Neural progenitor cell (in vitro differentiated cells): ENCODE results near the gene TEF. TPM values are rescaled to one million over a fixed set of nuclear protein-coding genes. Genes with fewer than 3 reads are reported as not detected.

Experiments used
- DNase-seq: peaks from one replicate; pipeline ENCODE4 v3.0.0-alpha.2; 2016; ENCODE audit warnings: low spot score
- H2AFZ ChIP-seq: fragments of 200-600 bp; sonication (generic); replicated peaks from 2 replicates; pipeline ENCODE4 v1.6.1; 2016; ENCODE audit warnings: antibody characterized with exemption
- H3F3A ChIP-seq: fragments of 200-600 bp; sonication (generic); 2 replicates; pipeline ENCODE4 v1.6.1; 2016; ENCODE audit warnings: antibody characterized with exemption, low read depth
- H3K27ac ChIP-seq: fragments of 200-600 bp; sonication (generic); 2 replicates; pipeline ENCODE4 v1.5.1; 2016; ENCODE audit warnings: mild to moderate bottlenecking
- H3K27me3 ChIP-seq: fragments of 200-600 bp; sonication (generic); 2 replicates; pipeline ENCODE4 v1.6.1; 2016; ENCODE audit warnings: mild to moderate bottlenecking, moderate library complexity
- H3K36me3 ChIP-seq: fragments of 200-600 bp; sonication (generic); 2 replicates; pipeline ENCODE4 v1.5.1; 2016
- H3K4me1 ChIP-seq: fragments of 200-600 bp; sonication (generic); 2 replicates; pipeline ENCODE4 v1.6.1; 2016; ENCODE audit warnings: mixed run types
- H3K4me2 ChIP-seq: fragments of 200-600 bp; sonication (generic); 2 replicates; pipeline ENCODE4 v1.6.1; 2016
- H3K4me3 ChIP-seq: fragments of 200-600 bp; sonication (generic); 2 replicates; pipeline ENCODE4 v1.5.1; 2016
- H3K79me2 ChIP-seq: fragments of 200-600 bp; sonication (generic); 2 replicates; pipeline ENCODE4 v1.6.1; 2016; ENCODE audit warnings: low read depth
- H3K9ac ChIP-seq: fragments of 200-600 bp; sonication (generic); 2 replicates; pipeline ENCODE4 v1.6.1; 2016
- H3K9me3 ChIP-seq: fragments of 200-600 bp; sonication (generic); 2 replicates; pipeline ENCODE4 v1.5.1; 2016; ENCODE audit warnings: low read depth
- H4K20me1 ChIP-seq: fragments of 200-600 bp; sonication (generic); 2 replicates; pipeline ENCODE4 v1.6.1; 2016; ENCODE audit warnings: low read depth
- H3K27ac Mint-ChIP-seq: 3 replicates; pipeline ENCODE4 v1.8.0; 2021; ENCODE audit warnings: mixed read lengths
- H3K27me3 Mint-ChIP-seq: 2 replicates; pipeline ENCODE4 v1.8.0; 2022; ENCODE audit warnings: low read depth, mild to moderate bottlenecking, inconsistent platforms, moderate library complexity, mixed read lengths; ENCODE audit not compliant: insufficient read depth
- H3K36me3 Mint-ChIP-seq: 3 replicates; pipeline ENCODE4 v1.8.0; 2021; ENCODE audit warnings: mixed read lengths
- H3K4me1 Mint-ChIP-seq: 3 replicates; pipeline ENCODE4 v1.8.0; 2021; ENCODE audit warnings: mixed read lengths
- H3K4me3 Mint-ChIP-seq: 3 replicates; pipeline ENCODE4 v1.8.0; 2021; ENCODE audit warnings: mild to moderate bottlenecking, moderate library complexity, mixed read lengths
- H3K9me3 Mint-ChIP-seq: 3 replicates; pipeline ENCODE4 v1.8.0; 2020; ENCODE audit warnings: mixed read lengths
- EZH2 ChIP-seq: fragments of 200-600 bp; sonication (generic); IDR thresholded peaks from 2 replicates; pipeline ENCODE4 v1.6.1; 2017; ENCODE audit warnings: antibody characterized with exemption, mild to moderate bottlenecking, moderate library complexity
- EZH2phosphoT487 ChIP-seq: fragments of 200-600 bp; sonication (generic); IDR thresholded peaks from 2 replicates; pipeline ENCODE4 v1.6.1; 2017; ENCODE audit warnings: antibody characterized with exemption
- total RNA-seq: library from RNA; depleted of rRNA; stranded (reverse); fragments of >200 nt; gene quantifications from 2 replicates; pipeline ENCODE4 v1.2.3, GENCODE V29; 2015; ENCODE audit warnings: low replicate concordance
- TF ChIP-seq, protein P1 (sequence below): fragments of 200-600 bp; sonication (generic); IDR thresholded peaks from 2 replicates; pipeline ENCODE4 v1.5.1; 2017; ENCODE audit warnings: antibody characterized with exemption, mild to moderate bottlenecking

Gene TEF
- total RNA-seq, 1 donor from 2014 or later: 11.0 TPM

DNA sequence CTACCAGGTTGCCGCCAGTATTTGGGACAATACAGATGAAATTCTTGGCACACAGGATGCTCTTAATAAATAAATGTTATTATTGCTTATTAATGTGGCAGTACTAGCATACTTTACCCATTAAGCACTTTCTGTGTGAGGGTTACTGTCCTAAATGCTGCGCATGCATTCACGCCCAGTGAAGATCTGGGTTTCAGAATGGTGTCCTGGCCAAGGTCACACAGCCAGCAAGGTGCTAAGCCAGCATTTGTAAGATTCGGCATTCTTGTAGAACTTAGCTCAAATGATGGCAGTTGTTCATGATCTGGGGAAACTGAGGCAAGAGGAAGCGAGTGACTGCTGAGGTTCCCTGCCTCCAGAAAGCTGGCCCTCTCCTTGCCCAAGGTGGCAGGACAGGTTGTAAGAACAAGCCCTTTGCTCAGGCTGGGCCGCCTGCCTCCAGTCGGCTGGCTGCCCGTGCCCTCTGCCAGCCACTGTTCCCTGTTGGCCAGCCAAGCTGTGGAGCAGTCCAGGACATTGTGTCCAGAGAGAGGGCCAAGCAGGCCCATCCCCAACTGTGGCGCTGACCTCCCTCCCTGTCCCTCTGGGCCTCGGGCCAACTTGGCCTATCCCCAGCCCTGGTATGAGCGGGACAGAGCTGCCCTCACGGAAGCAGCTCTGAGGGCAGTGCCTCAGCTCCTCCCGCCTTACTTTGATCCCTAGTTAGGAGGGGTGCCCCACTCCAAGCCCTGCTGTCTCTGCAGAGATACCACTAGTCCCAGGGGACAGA lies 36.1 kb downstream of the TEF start:
- H2AFZ ChIP-seq: no peak overlapping the region
- Mint-ChIP-seq H3K9me3 (no peaks in the 10 kb centered on the region), H3K27me3 (peaks cover 4% of the 10 kb centered on the region), H3K36me3 (peaks cover 2% of the 10 kb centered on the region), H3K4me3 (no peak overlapping the region), H3K27ac (no peak overlapping the region), H3K4me1 (peaks cover 8% of the 10 kb centered on the region)
- no peaks in the 10 kb centered on the region for H4K20me1 ChIP-seq
- H3K9me3 ChIP-seq: no peaks in the 10 kb centered on the region
- no peak overlapping the region for H3K9ac ChIP-seq
- H3K27ac ChIP-seq: no peak overlapping the region
- H3K4me1 ChIP-seq: peaks cover 12% of the 10 kb centered on the region
- DNase-seq: no peak
- H3K27me3 ChIP-seq: no peaks in the 10 kb centered on the region
- H3K79me2 ChIP-seq: peaks cover 28% of the 10 kb centered on the region
- no peak overlapping the region for H3K4me3 ChIP-seq
- no peaks in the 10 kb centered on the region for H3K36me3 ChIP-seq
- peaks cover 14% of the 10 kb centered on the region for H3F3A ChIP-seq
- TF ChIP-seq, protein P1, sequence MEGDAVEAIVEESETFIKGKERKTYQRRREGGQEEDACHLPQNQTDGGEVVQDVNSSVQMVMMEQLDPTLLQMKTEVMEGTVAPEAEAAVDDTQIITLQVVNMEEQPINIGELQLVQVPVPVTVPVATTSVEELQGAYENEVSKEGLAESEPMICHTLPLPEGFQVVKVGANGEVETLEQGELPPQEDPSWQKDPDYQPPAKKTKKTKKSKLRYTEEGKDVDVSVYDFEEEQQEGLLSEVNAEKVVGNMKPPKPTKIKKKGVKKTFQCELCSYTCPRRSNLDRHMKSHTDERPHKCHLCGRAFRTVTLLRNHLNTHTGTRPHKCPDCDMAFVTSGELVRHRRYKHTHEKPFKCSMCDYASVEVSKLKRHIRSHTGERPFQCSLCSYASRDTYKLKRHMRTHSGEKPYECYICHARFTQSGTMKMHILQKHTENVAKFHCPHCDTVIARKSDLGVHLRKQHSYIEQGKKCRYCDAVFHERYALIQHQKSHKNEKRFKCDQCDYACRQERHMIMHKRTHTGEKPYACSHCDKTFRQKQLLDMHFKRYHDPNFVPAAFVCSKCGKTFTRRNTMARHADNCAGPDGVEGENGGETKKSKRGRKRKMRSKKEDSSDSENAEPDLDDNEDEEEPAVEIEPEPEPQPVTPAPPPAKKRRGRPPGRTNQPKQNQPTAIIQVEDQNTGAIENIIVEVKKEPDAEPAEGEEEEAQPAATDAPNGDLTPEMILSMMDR: no peak
- TF ChIP-seq EZH2phosphoT487 (no peak), EZH2 (no peak)
- H3K4me2 ChIP-seq: no peak overlapping the region

DNA sequence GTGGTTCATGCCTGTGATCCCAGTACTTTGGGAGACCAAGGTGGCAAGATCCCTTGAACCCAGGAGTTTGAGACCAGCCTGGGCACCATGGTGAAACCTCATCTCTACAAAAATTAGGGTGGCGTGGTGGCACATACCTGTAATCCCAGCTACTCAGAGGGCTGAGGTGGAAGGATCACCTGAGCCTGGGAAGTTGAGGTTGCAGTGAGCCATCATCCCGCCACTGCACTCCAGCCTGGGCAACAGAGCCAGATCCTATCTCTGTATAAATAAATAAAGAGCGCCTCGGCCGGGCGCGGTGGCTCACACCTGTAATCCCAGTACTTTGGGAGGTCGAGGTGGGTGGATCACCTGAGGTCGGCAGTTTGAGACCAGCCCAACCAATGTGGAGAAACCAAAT lies 37.0 kb downstream of the TEF start:
- H4K20me1 ChIP-seq: no peaks in the 10 kb centered on the region
- peaks cover 25% of the 10 kb centered on the region for H3K79me2 ChIP-seq
- no peak overlapping the region for H3K9ac ChIP-seq
- Mint-ChIP-seq H3K9me3 (no peaks in the 10 kb centered on the region), H3K4me1 (peaks cover 8% of the 10 kb centered on the region), H3K27ac (no peak overlapping the region), H3K27me3 (peaks cover 2% of the 10 kb centered on the region), H3K4me3 (no peak overlapping the region), H3K36me3 (peaks cover 3% of the 10 kb centered on the region)
- peaks cover 8% of the 10 kb centered on the region for H3K4me1 ChIP-seq
- no peak overlapping the region for H2AFZ ChIP-seq
- no peaks in the 10 kb centered on the region for H3K27me3 ChIP-seq
- H3F3A ChIP-seq: peaks cover 9% of the 10 kb centered on the region
- no peak overlapping the region for H3K27ac ChIP-seq
- TF ChIP-seq, protein P1: no peak
- TF ChIP-seq EZH2 (no peak), EZH2phosphoT487 (no peak)
- no peak overlapping the region for H3K4me2 ChIP-seq
- no peak for DNase-seq
- no peaks in the 10 kb centered on the region for H3K9me3 ChIP-seq
- no peak overlapping the region for H3K4me3 ChIP-seq
- H3K36me3 ChIP-seq: no peaks in the 10 kb centered on the region

DNA sequence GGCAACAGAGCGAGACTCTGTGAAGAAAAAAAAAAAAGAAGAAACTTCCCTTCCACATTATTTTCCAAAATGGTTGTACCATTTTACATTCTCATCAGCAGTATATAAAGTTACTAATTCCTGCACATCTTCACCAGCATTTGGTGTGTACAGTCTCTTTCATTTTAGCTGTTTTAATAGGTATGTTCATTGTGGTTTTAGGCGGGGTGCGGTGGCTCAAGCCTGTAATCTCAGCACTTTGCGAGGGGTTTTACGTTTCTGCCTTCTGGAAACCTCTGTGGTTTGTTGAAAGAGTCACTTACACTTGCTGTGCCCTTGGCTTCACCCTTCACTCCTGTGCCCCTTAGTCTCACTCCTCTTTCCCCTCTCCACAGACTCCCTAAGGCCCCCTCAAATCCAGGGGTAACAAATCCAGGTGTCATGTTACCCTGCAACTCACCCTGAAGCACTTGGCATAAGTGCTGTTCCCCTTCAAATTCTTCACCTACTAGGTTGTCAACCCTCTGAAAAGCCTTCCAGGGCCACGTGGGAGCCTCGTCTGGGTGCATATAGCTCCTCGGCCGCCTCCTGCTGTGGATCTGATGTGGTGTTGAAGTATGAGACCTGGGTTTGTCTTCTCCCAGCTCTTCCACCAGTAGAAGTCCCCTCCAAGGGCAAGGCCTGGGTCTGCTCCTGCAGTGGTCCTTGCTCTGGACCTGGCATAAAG lies 44.1 kb downstream of the TEF start:
- H3K9ac ChIP-seq: no peak overlapping the region
- no peaks in the 10 kb centered on the region for H3K36me3 ChIP-seq
- no peak overlapping the region for H3K4me2 ChIP-seq
- no peak overlapping the region for H3K4me3 ChIP-seq
- H2AFZ ChIP-seq: no peak overlapping the region
- no peaks in the 10 kb centered on the region for H3K4me1 ChIP-seq
- Mint-ChIP-seq H3K4me3 (no peak overlapping the region), H3K27me3 (peaks cover 3% of the 10 kb centered on the region), H3K9me3 (no peaks in the 10 kb centered on the region), H3K4me1 (no peaks in the 10 kb centered on the region), H3K36me3 (peaks cover 10% of the 10 kb centered on the region), H3K27ac (no peak overlapping the region)
- TF ChIP-seq EZH2 (no peak), EZH2phosphoT487 (no peak)
- TF ChIP-seq, protein P1: no peak
- DNase-seq: no peak
- H3K27ac ChIP-seq: no peak overlapping the region
- no peaks in the 10 kb centered on the region for H3K79me2 ChIP-seq
- no peaks in the 10 kb centered on the region for H3K27me3 ChIP-seq
- no peaks in the 10 kb centered on the region for H3K9me3 ChIP-seq
- H4K20me1 ChIP-seq: no peaks in the 10 kb centered on the region
- peaks cover 5% of the 10 kb centered on the region for H3F3A ChIP-seq
